Measurements from ENCODE around the gene ZSCAN5A.

DNA sequence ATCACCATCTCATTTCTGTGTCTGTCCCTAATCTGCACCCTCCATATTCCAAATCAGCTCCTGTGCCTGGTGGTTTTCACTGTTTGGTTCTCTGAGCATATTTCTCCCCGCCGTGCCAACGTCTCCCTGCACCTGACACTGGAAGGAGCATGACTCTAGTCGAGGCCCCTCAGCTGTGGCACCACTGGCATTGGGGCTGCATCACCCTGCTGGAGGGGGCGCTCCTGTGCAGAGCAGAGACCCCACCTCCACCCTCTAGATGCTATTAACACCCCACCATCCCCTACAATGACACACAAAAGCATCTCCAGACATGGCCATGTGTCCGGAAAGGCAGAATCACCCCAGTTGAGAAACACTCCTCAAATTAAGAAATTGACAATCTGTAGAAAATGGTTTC is 91.7 kb downstream of the ZSCAN5A start:
- TF ChIP-seq SIN3A (IDR thresholded peaks at IDR 0.05; ENCODE audit: borderline replicate concordance, low read depth, low read length): no peak
- TF ChIP-seq, protein P1, sequence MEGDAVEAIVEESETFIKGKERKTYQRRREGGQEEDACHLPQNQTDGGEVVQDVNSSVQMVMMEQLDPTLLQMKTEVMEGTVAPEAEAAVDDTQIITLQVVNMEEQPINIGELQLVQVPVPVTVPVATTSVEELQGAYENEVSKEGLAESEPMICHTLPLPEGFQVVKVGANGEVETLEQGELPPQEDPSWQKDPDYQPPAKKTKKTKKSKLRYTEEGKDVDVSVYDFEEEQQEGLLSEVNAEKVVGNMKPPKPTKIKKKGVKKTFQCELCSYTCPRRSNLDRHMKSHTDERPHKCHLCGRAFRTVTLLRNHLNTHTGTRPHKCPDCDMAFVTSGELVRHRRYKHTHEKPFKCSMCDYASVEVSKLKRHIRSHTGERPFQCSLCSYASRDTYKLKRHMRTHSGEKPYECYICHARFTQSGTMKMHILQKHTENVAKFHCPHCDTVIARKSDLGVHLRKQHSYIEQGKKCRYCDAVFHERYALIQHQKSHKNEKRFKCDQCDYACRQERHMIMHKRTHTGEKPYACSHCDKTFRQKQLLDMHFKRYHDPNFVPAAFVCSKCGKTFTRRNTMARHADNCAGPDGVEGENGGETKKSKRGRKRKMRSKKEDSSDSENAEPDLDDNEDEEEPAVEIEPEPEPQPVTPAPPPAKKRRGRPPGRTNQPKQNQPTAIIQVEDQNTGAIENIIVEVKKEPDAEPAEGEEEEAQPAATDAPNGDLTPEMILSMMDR (IDR thresholded peaks at IDR 0.05): no peak
